HG03558 (cell line): Measurements from ENCODE around the gene PDZRN4.
"Not testable (repeated sequence)": the region's sequence is repeated elsewhere in the genome, so short reads cannot be mapped to it uniquely, and the experiment has no call there.

Experiments
- ATAC-seq: cut with Tn5 transposase; IDR thresholded peaks from one replicate; pipeline ENCODE4 v1.9.1; 2021; ENCODE audit warnings: moderate number of reproducible peaks; ENCODE audit not compliant: unreplicated experiment; ENCODE audit errors: extremely low read depth

PDZRN4 gene

GRCh38 chr12:41536813-41537490 is 348.8 kb downstream of the PDZRN4 start:
- no peak for ATAC-seq

DNA sequence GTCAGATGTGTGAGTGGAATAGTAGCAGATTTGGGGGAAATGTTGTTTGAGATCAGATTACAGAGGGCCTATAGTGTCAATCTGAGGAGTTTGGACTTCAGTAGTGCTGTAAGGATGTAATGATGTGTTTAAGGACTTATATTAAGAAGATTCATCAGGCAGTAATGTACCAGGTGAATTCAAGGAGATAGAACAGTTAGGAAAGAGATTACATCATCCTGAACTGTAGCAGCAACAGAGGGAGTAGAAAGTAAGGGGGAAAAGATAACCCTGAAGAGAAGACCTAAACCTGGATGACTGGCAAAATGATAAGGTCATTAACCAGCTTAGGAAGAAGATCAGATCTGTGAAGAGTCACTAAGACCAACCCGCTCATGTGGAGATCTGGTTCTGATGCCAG is 349.4 kb downstream of the PDZRN4 start:
- ATAC-seq: no peak

DNA sequence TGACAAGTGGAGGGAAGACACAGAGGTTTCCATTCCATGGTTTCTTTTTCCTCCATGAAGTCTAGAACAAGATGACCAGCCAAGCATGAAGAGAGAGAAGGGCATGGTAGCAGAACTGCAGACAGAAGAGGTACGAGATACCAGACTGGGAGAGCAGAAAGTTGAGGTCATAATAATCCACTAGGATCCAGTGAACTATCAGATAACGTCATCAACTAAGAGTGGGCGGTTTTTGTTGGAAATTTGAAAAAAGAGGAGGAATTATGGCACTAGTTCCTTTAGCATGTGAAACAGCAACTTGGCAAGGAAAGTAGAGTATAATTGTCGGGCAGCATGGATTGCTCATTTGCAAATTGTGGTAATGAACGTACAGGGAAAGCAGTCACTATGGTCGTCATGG is 357.6 kb downstream of the PDZRN4 start:
- no peak for ATAC-seq

DNA sequence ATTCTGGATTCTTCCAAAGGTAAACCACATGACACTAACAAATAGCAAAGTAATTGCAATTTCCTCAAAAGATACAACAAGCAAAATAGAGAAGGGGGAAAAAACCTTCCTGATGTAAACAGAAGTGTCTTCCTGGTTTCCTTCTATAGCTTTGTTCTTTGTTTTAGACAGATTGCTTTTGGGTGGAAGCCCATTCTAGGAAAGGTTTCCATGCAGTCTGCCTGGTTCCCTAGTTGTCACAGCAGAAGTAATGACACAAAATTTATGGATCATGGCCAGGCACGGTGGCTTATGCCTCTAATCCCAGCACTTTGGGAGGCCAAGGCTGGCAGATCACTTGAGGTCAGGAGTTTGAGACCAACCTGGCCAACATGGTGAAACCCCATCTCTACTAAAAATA is 359.0 kb downstream of the PDZRN4 start:
- ATAC-seq: not testable (repeated sequence)

GRCh38 chr12:41548926-41549325 is 360.8 kb downstream of the PDZRN4 start:
- ATAC-seq: no peak

DNA sequence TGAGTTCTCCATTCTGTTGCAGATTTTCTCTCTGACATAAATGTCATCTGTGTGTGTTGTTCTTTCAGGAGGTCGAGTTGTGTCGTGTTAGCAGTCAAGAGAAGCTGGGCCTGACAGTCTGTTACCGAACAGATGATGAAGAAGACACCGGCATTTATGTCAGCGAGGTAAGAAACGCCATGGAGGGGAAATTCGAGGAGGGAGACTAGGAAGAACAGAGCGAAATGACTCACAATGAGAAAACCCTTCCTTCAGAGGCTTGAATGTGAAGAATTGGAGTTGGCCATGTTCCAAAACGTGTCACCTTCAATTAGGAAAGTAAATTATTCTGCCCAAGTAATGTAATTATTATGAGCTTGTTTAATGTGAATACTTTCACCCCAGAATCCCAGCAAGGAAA is 364.5 kb downstream of the PDZRN4 start:
- ATAC-seq: no peak

- ATAC-seq: no peak
Measured at GRCh38 chr12:41556176-41556575, 368.1 kb downstream of the PDZRN4 start.

- ATAC-seq: no peak
Measured at GRCh38 chr12:41557344-41557743, 369.2 kb downstream of the PDZRN4 start.

GRCh38 chr12:41558671-41559070 is 370.6 kb downstream of the PDZRN4 start:
- no peak for ATAC-seq

- no peak for ATAC-seq
Measured at GRCh38 chr12:41563051-41563450, 374.9 kb downstream of the PDZRN4 start.

- no peak for ATAC-seq
Measured at GRCh38 chr12:41564816-41565215, 376.7 kb downstream of the PDZRN4 start.

DNA sequence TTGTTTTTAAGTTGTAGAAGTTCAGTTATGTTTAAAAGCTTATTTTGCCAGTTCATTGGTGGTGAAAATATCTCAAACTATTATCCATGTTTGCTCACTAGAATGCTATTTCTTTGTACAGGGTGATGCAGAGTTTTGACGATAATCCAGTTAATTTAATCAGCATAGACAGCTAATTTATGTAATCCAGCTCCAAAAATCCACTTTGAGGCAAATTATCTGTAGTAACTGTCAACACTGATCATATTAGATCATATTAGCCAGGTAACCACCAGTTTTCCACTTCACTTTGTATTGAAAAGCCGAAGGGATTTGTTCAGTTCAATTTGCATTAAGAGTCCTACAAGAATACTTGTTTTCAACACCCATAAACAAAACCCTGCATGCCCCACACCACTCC is 378.6 kb downstream of the PDZRN4 start:
- ATAC-seq: no peak

- no peak for ATAC-seq
Measured at GRCh38 chr12:41573445-41573844, 385.3 kb downstream of the PDZRN4 start.

DNA sequence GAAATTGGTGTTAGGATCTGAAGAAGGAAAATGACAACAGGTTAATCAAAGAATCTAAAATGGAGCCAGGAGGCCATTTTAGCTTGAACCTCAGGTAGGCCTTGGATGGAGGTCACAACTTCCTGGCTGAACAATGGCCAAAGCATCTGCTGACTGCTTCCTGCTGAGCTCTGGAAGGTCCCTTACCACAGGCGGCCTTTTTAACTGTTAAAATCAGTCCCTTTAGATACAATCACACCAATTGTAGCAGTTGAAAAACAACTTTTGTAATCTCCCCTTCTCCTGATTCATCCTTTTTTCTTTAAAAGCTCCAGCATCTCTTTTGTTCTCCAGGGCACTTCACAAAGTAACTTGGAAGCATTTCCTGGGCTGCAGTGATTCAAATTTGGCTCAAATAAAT is 388.8 kb downstream of the PDZRN4 start:
- ATAC-seq: no peak

- ATAC-seq: no peak
Measured at GRCh38 chr12:41577995-41578394, 389.9 kb downstream of the PDZRN4 start.

DNA sequence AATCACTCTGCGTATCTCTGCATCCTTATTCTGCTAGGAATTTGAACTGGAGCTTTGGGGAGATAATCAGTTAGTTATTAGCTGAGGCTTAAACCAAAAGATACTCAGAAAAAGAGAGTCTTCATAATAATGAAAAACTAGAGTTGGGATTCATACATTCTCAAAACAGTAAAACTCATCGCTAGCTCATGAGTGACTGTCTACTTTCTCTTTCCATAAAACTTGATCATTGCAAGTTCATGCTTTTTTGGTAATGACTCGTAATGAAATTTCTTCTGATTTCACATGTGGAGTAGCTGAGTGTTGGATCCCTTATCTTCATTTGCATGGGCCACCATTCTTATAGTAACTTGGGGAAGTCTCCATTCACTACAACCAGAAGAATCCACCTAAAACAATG is 397.7 kb downstream of the PDZRN4 start:
- no peak for ATAC-seq

- ATAC-seq: no peak
Measured at GRCh38 chr12:41587574-41587973, 399.5 kb downstream of the PDZRN4 start.

DNA sequence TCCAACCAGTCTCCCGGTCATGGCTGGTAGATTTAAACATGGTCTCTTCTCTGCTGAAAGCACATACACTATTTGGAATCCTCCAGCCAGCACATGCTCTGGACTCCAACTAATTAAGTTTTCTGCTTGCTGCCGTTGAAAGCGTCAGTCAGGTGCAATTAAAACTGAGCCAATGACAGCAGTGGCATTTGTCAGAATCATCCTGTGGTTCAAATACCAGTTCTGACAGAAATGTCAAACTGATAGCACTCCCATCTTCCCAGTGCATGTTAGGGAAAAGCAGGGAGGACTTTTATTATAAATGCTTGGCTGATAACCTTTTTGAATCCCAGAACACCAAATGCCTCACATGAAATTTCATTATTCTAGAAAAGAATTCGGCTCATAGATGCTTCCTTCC is 401.8 kb downstream of the PDZRN4 start:
- ATAC-seq: no peak

DNA sequence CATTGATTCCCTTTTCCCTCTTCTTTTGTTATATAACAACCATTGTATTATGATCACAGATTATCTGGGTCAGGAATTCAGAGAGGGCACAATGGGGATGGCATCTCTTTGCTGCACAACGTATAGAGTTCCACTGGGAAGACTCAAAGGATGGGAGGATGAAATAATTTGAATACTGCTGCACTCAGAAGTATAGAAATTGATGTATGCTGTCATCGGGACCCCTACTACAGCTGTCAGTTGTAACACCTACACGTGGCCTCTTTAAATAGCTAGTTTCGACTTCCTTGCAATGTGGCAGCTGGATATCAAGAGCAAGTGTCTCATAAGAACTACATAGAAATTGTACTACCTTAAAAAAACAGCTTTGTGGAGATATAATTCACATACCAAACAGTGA is 408.1 kb downstream of the PDZRN4 start:
- ATAC-seq: no peak

- ATAC-seq: no peak
Measured at GRCh38 chr12:41604830-41605229, 416.7 kb downstream of the PDZRN4 start.

DNA sequence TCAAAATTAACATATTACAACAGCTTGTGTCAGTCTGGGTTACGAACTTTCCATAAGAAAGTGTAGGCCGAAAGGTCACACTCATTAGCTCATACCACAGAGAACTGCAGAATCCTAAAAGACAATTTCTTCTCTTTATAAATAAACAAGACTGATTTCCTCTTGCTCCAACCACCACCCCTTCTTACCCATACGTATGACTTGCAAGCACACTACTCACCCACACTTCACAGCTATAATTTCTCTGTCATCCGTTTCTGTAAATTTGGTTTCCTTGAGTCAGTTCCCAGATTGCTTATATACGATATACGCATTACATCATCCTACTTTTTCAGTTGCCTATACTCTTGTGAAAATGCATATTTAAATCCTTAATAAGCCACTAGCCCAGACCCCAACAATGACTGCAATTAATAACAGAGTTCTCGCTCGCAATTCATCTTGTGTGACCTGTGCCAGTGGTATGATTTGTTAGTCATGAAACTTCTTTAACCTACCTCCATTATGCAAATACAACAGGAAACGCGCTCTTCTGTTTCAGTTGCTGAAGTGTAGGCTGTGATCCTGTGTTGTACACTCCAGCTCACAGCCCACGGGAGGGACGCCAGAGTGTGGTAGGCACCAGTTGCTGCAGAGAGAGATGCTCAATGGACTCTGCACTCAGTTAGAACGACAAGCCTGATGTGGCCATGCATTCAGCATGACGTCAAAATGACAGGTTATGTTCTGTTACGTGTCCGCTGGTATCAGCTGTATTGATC is 417.6 kb downstream of the PDZRN4 start:
- no peak for ATAC-seq
